LoVo (cell line): Measurements from ENCODE around the gene EFCAB11.

Source experiments
- DNase-seq: peaks from one replicate; pipeline ENCODE4 v3.0.0-alpha.2; 2016; ENCODE audit warnings: low spot score

The EFCAB11 gene

DNA sequence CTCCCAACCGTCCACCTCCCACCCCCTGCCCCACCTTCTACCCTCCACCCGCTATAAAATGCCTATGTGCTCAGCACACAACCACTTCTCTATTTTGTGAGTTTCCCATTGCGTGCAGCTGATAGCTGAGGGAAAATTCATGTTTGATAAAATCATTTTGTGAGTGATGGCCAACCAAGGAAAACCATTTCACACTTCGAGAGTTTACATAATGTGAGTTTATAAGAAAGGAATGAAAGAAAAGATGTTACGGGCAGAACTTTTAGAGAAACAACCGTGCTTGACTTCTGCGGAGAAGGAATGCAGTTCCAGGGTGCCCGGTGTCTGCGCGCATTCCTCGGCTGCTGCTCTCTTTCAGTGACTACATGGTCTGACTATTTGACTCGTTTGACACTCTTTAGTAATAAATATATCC lies 140.9 kb downstream of the EFCAB11 start:
- no peak for DNase-seq

DNA sequence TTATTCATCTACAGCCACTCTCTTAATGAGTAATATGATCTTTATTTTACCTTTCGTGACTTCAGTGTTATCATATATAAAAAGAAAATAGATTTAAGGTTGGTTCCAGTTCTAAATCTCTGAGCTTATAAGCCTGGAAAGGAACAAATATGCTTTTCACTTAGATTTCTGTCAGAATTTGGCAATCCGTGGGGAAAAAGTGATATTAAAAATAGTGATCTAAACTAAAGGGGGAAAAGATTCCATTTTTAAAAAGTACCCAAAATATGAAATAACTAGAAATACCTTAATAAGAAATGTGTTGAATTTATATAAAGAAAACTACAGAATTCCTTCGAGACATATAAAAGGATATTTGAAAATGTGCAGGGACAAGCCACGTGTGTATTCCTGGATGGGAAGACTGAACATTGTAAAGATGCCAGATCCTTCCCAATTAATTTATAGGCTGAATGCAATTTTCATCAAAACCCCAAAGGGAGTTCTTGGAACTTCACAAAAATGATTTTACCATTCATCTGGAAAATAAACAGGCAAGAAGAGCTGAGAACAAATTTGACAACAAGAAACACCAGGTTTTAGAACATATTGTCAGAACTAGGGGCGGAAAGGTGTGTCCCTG lies 142.5 kb downstream of the EFCAB11 start:
- no peak for DNase-seq

DNA sequence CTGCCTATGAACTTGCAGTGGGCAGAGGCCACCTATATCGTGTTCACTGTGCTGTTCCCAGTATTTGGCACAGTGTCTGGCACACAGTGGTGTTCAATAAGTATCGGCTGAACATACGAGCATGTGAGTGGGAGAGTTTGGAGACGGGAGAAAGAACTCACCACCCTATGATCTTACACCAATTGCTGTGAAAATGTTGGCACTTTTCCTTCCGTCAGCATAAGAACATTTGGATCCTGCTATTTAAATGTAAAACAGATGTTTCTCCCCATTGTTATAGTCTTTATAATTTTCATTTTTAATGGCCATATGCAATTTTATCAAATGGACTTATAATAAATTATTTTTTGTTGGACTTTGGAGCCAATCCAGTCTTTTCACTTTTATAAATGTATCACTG lies 144.4 kb downstream of the EFCAB11 start:
- no peak for DNase-seq

DNA sequence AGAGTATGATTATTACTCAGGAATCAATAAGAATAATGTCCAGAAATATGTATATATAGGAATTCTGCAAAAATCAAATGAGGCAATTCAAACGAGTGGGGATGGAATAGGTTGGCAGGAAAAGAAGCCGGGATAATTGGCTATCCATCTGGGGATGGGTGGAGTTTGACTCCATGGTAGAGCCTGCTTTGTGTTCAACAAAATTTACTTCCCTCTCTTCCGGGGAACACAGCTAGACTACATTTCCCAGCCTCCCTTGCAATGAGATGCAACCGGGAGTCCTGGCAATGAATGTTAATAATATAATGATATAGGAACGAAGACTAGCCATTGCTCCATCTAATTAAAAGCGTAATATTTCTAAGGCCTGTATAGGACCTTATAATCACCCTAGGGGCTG lies 146.6 kb downstream of the EFCAB11 start:
- DNase-seq: no peak

DNA sequence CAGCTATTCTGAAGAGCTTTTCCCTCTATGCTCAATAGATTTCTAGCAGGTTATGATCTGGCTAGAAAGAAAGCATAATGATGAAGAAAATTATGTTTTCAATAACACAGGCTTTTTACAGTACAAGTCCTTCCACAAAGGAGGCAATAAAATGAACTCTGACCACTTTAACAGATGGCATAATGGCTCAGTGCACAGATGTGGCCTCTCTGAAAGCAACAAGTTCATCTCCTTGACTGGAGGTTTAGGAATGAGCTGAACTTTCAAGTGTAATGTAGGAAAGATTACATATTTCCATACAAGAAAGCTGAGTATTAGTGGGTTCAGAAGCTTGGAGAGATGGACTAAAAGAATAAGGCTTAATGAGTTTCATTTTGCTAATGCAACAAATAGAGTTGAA lies 147.4 kb downstream of the EFCAB11 start:
- no peak for DNase-seq

DNA sequence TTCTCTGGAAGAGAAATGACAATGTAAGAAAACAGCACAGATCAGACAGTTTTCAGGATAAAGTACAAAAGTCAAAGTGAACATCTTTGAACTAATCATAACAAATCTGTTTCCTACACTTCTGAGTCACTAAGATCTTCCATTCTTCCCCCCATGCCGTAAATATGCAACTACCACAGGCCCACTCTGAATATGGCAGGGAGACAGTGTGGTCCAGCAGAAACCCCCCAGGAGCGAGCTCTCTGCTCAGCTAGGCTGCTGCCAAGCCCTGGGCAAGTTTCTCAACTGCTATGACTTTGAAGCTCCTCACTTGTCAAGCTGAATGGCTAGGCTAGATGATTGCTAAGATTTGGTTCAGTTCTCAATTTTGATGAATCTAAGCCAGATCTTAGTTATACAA lies 148.1 kb downstream of the EFCAB11 start:
- no peak for DNase-seq

DNA sequence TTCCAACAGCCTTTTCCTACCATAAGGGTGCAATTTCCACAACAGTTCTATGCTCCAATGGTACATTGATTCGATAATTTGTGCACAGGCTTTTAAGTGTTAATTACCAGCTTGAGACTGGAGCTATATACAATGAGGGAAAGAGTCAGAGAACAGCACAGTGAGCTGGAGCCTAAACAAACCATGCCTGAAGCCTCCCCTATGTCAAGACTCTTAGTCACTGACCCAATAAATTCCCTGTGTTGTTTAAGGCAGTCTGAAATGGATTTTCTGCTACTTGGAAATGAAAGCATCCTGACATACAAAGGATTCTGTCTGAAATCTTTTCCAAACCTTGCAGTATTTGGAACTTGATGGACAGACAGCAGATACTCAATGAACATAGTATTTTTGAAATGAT lies 149.0 kb downstream of the EFCAB11 start:
- no peak for DNase-seq

DNA sequence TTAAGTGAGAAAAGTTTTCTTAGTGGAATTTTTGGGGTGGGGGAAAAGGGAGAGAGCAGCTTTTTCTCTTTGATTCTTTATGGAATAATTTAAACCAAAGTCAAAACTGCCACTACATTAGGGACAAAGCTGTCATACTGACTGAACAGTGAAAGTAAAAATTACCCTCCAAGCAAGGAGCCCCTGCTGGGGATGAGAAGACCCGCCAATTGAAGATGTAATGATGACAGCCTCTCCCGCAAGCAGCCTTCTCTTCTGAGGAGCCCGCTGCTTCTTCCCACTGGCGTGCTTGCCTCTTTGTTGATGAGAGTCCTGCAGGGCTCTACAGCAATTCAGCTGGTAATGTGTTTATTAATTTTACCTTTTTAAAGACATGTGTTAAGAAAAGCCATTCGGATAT lies 151.0 kb downstream of the EFCAB11 start:
- no peak for DNase-seq

DNA sequence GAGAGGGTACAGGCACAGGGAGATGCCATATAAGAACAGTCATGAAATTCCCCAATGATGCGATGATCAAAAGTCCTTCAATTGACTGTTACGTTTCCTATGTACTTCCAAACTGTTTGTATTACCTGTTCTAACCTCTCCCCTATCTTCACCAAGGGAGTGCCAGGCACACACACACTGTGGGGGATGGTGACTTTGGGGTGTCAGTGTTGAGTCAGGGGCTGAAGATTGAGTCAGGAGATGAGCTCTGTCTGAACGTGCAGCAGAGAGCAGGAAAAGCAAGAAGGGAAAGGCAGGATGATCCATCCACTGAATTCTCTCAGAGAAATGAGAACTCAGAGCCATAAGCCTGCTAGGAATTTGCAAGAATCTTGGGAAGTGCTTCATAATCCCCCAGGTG lies 153.4 kb downstream of the EFCAB11 start:
- DNase-seq: no peak

DNA sequence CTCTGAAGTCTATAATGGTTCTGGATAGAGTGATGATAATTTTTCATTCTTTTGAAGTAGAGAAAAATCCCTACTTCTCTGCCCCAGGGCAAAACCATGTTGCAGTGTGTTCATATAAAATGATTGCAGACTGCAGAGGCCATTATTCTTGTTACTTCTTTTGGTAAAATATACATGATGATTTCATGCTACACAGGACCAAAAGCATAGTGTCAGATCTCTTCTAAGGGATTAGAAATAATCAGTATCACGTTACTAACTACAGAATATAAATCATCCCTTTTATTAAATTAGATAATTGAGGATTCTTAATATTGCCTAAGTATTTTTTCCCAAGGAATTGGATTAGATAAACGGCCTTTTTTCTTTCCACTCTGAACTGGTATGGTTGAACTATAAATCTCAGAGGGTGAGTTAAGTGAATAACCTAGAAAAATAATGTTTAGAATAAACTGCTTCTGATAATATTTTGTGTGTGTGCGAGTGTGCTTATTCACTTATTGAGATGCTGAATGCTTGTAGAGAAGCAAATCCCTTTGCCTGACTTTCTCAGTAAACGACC lies 156.2 kb downstream of the EFCAB11 start:
- DNase-seq: no peak

DNA sequence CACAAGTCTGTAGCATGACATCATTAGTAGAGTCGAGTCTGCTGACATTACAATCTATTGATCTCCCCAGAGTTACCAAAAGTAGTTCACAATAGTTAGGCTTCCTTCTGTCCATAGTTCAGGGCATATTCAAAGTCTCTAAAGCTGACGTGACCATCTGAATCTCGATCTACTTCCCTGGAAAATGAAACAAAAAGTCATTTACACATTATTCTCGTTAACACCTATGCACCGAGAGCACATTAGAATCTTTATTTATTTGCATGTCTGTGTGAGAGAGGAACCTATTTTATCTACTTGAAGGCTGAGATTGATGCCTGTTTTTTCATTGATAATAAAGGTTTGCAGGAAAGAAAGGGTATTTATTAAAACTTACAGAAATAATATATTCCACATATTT lies 157.4 kb downstream of the EFCAB11 start:
- no peak for DNase-seq

DNA sequence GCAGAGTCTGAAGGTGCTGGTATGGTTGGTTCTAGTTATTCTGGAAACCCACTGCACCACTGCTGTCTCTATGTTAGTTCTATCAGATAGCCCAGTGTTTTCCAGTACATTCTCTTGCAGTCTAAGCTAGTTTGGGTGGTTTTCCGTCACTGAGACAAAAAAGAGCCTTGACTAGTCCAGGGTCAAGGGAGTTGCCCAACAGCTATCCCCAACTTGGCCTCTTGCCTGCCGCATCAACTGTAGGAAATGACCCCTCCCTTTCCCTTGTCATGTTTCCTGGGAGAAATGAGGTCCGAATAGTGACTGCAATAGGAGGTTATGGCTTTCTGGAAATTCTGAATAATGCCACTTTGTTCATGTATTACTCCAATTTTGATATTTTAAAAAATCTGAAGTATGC lies 160.4 kb downstream of the EFCAB11 start:
- no peak for DNase-seq

DNA sequence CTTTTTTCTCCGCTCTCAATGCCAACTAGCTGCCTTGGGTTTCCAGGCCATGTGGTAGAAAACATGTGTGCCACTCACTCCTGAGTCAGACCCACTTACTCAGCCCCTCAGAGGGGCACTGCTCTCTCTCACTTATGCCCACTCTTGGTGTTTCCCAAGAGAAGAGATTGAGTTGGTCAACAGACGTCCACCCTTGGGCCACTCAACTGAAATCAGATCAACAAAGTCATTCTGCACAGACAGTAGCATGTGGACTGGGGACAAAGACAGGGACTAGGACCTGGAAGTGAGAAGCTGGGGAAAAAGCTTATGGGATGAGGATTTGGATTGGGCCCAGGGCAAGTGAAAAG lies 161.2 kb downstream of the EFCAB11 start:
- DNase-seq: no peak

DNA sequence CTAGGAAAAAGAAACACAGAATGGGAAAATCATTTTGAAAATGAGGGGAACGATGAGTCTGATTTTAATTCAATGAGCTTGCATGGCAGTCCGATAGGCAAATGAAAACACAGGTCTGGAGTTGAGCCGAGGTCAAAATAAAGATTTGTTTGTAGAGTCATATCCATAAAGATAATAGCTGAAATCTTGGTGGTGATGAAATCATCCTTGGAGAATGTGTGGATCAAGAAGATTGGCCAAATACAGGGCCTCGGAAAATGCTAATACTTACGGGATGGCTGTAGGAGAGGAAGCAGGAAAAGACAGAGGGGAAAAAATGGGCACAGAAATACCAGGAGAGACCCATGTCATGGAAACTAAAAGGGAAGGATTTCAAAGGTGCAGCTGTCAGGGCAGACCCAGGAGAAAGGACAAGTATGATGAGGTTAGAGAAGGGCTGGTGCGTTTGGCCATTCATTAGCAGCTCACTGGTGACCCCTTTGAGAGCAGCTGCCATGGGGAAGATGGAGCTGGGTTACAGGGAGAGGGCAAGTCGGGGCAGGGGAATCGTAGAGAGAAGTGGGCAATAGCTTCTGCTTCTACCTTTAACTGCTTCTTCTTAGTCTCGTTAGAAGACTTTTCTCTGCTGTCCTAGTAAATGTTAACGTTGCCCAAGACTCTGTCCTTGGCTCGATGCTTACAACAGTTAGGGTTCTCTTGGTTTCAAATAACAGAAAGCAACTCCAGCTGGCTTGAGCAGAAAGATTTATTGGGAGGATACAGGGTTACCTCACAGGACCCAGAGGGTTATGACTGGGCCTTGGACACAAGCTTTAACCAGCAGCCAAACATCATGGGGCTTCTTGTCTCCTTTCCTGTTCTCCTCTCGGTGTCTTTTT lies 161.8 kb downstream of the EFCAB11 start:
- DNase-seq: no peak

DNA sequence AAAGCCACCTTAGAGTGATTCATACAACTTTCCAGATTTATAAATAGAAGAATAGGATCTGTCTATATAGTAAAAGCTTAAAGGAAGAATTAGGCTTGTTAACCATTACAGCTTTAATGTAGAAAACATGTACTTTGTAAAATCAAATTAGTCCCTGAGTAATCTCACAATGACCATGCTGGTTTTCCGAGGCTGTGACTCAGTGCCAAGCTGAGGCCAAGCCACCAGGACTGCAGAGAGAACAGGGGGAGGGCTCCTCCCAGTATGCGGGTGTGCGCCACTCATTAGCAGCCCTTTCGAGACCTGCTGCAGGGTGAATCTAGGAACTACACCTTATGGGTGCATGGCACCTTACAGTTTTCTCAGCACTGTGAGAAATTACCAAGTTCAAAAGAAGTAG lies 167.0 kb downstream of the EFCAB11 start:
- DNase-seq: no peak

DNA sequence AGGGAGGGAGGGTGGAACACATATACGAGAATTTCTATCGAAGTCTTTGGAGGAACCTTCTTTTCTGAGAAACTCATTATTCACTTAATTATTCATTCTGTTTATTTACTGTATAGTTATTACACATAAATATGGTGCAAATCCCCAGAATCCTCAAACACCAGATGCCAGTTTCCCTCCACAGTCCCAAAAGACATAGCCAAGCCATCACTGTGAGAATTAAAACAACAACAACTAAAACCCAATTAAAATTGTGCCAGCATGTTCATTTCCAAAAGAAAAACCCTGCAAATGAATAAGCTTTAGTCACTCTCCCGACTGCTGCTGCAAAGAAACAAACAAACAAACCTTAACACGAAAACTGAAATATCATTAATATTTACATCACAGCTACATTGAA lies 173.5 kb downstream of the EFCAB11 start:
- no peak for DNase-seq

DNA sequence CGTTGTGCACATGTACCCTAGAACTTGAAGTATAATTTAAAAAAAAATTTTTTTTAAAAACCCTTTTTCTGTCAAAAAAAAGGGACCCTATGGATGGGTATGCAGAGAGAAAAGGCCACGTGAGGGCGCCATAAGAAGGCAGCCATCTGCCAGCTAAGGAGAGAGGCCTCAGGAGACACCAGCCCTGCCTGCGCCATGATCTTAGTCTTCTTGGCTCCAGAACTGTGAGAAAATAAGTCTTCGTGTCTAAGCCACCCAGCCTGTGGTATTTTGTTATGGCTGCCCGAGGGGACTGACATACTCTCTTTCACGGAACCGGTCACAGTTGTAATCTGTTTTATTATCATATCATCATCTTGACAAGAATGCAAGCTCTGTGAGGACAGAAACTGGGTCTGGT lies 174.8 kb downstream of the EFCAB11 start:
- DNase-seq: no peak

DNA sequence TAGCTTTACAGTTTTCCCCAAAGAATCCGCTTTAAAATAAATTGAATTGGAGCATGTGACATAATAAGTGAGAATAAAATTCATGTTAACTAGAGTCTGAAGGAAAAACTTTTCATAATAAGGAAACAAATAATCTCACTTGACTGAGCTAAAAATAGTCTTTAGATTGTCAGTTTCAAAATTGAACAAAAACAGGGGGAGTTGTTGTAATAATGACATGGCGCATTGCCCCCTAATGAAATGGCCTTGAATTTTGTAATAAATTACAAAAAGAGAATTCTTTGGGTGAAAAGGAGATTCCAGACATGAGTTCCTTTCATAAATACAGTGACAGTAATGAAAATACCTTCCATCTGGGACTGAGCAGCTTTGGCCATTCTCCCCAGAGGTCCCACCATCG lies 178.6 kb downstream of the EFCAB11 start:
- DNase-seq: no peak

DNA sequence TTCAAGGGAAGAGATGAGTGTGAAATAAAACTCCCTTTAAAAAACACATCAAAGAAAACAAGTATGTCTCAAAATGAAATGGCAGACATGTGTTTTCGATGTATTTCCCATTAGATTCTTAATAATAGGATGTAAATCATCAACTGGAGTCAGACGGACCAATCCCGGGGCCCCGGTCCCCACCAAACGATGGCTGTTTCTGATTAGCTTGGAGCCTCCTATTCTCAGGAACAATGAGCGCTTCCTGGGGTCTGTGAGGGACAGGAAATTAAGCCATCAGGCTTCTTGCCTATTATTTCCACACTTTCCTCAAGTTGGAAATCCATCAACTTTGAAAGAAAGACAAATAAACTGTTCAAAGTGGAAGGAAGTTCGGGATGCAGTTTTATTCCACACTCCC lies 179.4 kb downstream of the EFCAB11 start:
- DNase-seq: no peak

DNA sequence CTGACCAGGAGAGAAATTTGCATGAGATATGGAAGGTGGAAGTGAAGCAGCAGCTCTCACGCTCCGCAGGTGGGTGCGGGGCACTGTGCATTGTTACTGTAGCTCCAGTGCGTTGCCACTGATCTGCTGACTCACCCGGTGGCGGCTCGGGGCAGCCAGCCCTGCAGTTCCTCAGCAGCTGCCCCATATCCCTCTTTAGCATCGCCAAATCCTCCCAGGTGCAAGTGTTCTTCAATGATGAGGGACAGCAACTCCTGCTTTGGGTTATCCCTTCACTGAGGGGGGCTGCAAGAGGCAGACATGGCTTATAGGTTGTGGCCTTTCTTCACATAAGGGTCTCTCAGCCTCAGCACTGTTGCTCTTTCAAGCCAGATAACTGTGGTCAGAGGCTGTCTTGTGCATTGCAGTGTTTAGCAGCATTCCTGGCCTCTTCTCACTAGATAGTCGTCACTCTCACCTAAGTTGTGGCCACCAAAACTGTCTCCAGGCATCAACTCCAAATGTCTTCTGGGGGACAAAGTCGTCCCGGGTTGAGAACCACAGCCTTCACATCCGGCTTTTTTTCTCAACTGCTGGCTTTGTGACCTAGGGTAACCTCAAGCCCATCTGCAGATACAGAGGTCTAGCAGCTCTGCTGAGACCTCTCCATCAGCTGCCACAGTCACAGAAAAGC lies 180.8 kb downstream of the EFCAB11 start:
- DNase-seq: peak; percentile 8

DNA sequence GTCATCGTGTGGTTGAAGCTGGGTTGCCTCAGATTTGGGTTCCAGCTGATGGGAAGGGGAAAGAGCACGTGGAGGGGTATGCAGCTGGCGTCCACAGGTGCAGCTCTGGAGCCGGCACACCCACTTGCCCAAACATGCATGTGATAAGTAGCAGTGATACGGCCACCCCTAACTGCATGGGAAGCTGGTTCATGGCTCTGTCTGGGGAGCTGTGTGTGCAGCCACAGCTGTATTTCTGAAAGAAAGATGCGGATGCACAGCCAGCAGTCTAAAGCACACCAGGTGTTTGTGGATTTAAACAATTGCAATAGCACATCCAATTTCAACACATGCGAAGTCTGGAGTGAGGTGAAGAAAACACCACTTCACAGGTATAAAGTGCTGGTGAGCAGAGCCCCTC lies 181.4 kb downstream of the EFCAB11 start:
- DNase-seq: no peak

DNA sequence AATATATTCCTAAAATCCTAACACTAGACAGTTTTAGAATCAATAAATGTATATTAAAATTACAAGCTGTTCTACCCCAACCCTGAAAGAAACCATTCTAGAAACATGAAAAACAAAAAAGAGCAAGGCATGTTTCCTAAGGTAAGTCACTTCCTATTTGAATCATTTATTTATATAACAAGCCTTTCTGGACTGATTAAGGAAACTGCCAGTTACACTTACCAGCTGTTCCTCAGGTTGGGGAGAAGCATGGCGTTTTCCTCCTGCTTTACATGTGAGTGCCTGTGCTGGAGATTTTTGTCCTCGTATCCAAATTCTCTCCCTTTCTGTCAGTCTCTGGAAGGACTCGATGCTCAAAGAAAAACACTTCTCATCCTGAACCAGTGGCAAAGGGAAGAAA lies 183.3 kb downstream of the EFCAB11 start:
- no peak for DNase-seq

DNA sequence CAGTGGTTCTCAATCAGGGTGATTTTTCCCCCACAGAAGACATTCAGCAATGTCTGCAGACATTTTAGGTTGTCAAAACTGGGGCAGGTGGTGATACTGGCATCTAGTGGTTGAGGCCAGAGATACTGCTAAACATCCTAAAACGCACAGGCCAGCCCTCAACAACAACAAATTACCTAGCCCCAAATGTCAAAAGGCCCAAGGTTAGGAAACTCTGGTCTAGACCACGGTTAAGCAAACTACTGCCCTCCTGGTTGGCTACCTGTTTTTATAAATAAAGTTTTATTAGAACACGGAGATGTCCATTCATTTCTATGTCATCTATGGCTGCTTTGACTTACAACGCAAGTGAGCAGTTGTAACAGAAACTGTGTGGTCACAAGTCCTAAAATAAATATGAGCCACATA lies 186.7 kb downstream of the EFCAB11 start:
- DNase-seq: no peak
